ENCODE data around the gene PPP2R2C.

- TF ChIP-seq CTCF (IDR thresholded peaks at IDR 0.05): no peak
- no peak for TF ChIP-seq POLR2A (IDR thresholded peaks at IDR 0.05)
- no peak for TF ChIP-seq POLR2AphosphoS5 (IDR thresholded peaks at IDR 0.05)
Observed at GRCh38 chr4:6362896-6363295, 109.5 kb downstream of the PPP2R2C start.
